ENCODE data around the gene ABHD17C.
"Not testable (repeated sequence)": the region's sequence is repeated elsewhere in the genome, so short reads cannot be mapped to it uniquely, and the experiment has no call there.

Gene ABHD17C

GRCh38 chr15:80761754-80762153 lies 66.6 kb downstream of the ABHD17C start:
- DNase-seq (ENCODE audit: low read depth in 2 of 3, low spot score in 1 of 3) = no peak

- DNase-seq (ENCODE audit: low read depth in 2 of 3, low spot score in 1 of 3) = not testable (repeated sequence)
Observed at GRCh38 chr15:80763235-80763634, 68.1 kb downstream of the ABHD17C start.

GRCh38 chr15:80764535-80764934 lies 69.4 kb downstream of the ABHD17C start:
- DNase-seq (ENCODE audit: low read depth in 2 of 3, low spot score in 1 of 3) = no peak

GRCh38 chr15:80766275-80766674 lies 71.2 kb downstream of the ABHD17C start:
- DNase-seq (ENCODE audit: low read depth in 2 of 3, low spot score in 1 of 3) = no peak

- DNase-seq (ENCODE audit: low read depth in 2 of 3, low spot score in 1 of 3) = no peak
Observed at GRCh38 chr15:80768158-80768557, 73.0 kb downstream of the ABHD17C start.

GRCh38 chr15:80769153-80769828 lies 74.2 kb downstream of the ABHD17C start:
- no peak for DNase-seq (ENCODE audit: low read depth in 2 of 3, low spot score in 1 of 3)

- no peak for DNase-seq (ENCODE audit: low read depth in 2 of 3, low spot score in 1 of 3)
Observed at GRCh38 chr15:80769829-80770705, 75.0 kb downstream of the ABHD17C start.

- no peak for DNase-seq (ENCODE audit: low read depth in 2 of 3, low spot score in 1 of 3)
Observed at GRCh38 chr15:80773122-80773551, 78.0 kb downstream of the ABHD17C start.

GRCh38 chr15:80773792-80774352 lies 78.8 kb downstream of the ABHD17C start:
- no peak for DNase-seq (ENCODE audit: low read depth in 2 of 3, low spot score in 1 of 3)

- no peak for DNase-seq (ENCODE audit: low read depth in 2 of 3, low spot score in 1 of 3)
Observed at GRCh38 chr15:80774486-80774885, 79.4 kb downstream of the ABHD17C start.

- no peak for DNase-seq (ENCODE audit: low read depth in 2 of 3, low spot score in 1 of 3)
Observed at GRCh38 chr15:80775338-80775737, 80.2 kb downstream of the ABHD17C start.

- peak; percentile 27 to 71 (median 65) for DNase-seq (ENCODE audit: low read depth in 2 of 3, low spot score in 1 of 3)
Observed at GRCh38 chr15:80776420-80777045, 81.4 kb downstream of the ABHD17C start.

GRCh38 chr15:80777137-80777536 lies 82.0 kb downstream of the ABHD17C start:
- DNase-seq (ENCODE audit: low read depth in 2 of 3, low spot score in 1 of 3) = no peak

GRCh38 chr15:80777826-80778620 lies 82.9 kb downstream of the ABHD17C start:
- DNase-seq (ENCODE audit: low read depth in 2 of 3, low spot score in 1 of 3) = no peak

GRCh38 chr15:80778621-80778963 lies 83.5 kb downstream of the ABHD17C start:
- DNase-seq (ENCODE audit: low read depth in 2 of 3, low spot score in 1 of 3) = no peak

GRCh38 chr15:80778964-80779657 lies 84.0 kb downstream of the ABHD17C start, which contains the start of gene CEMIP:
Gene CEMIP (plus strand): TSS chr15:80779370. CDS start chr15:80873880, 94,510 bp downstream.
- peak; percentile 51 to 57 (median 54) for DNase-seq (ENCODE audit: low read depth in 2 of 3, low spot score in 1 of 3)

GRCh38 chr15:80779658-80780415 lies 84.7 kb downstream of the ABHD17C start:
- DNase-seq (ENCODE audit: low read depth in 2 of 3, low spot score in 1 of 3) = no peak

- peak in 1 of 3 donors; percentile 22 for DNase-seq (ENCODE audit: low read depth in 2 of 3, low spot score in 1 of 3)
Observed at GRCh38 chr15:80780416-80781221, 85.5 kb downstream of the ABHD17C start.

Measured in stimulated activated CD4-positive, alpha-beta T cell treated with anti-CD3 and anti-CD28 coated beads, Interleukin-12 subunit alpha, Interleukin-12 subunit beta, amount 100 ng/mL, for 48 hours (primary cell).